Measurements from ENCODE around the gene ARHGEF1. TPM values are rescaled to one million over a fixed set of nuclear protein-coding genes. Genes with fewer than 3 reads are reported as not detected.
A peak's percentile ranks its signal among the peaks of the same experiment; 100 is the strongest.

Gene ARHGEF1
- total and polyA plus RNA-seq, 7 donors: 15.8 to 28.0 (median 20.7) TPM

GRCh38 chr19:41939861-41940730 is 57.1 kb downstream of the ARHGEF1 start:
- H3K9me3 ChIP-seq: no peaks in the 10 kb centered on the region
- H3K4me3 ChIP-seq: peak overlapping the region; percentile 52
- H3K27me3 ChIP-seq (ENCODE audit: insufficient read depth in 3 of 3, low read length in 2 of 3): peaks cover 3 to 57% (median 27%) of the 10 kb centered on the region in 3 donors
- TF ChIP-seq, protein P1, sequence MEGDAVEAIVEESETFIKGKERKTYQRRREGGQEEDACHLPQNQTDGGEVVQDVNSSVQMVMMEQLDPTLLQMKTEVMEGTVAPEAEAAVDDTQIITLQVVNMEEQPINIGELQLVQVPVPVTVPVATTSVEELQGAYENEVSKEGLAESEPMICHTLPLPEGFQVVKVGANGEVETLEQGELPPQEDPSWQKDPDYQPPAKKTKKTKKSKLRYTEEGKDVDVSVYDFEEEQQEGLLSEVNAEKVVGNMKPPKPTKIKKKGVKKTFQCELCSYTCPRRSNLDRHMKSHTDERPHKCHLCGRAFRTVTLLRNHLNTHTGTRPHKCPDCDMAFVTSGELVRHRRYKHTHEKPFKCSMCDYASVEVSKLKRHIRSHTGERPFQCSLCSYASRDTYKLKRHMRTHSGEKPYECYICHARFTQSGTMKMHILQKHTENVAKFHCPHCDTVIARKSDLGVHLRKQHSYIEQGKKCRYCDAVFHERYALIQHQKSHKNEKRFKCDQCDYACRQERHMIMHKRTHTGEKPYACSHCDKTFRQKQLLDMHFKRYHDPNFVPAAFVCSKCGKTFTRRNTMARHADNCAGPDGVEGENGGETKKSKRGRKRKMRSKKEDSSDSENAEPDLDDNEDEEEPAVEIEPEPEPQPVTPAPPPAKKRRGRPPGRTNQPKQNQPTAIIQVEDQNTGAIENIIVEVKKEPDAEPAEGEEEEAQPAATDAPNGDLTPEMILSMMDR (IDR thresholded peaks at IDR 0.05): no peak
- ATAC-seq (peak in 1 of 4 donors; percentile 14), DNase-seq (no peak)
- H3K4me1 ChIP-seq: peaks cover 3% of the 10 kb centered on the region
- WGBS, 3 donors: 2 to 3% (median 3%) methylated on average over 67 to 83 of the region's 83 CpGs
- H3K27ac ChIP-seq: no peak overlapping the region
- H3K36me3 ChIP-seq (ENCODE audit: insufficient read depth in 1 of 2, low read depth in 1 of 2): no peaks in the 10 kb centered on the region
- intact Hi-C loops (cut with DNase I): no loop called here

- ATAC-seq (no peak), DNase-seq (no peak)
- whole genome bisulfite sequencing, 3 donors: 8 to 16% (median 12%) methylated on average over 24 to 53 of the region's 53 CpGs
- no peaks in the 10 kb centered on the region for H3K36me3 ChIP-seq (ENCODE audit: insufficient read depth in 1 of 2, low read depth in 1 of 2)
- intact Hi-C loops (cut with DNase I): no loop called here
- H3K27me3 ChIP-seq (ENCODE audit: insufficient read depth in 3 of 3, low read length in 2 of 3): peaks cover 3 to 50% (median 26%) of the 10 kb centered on the region in 3 donors
- H3K27ac ChIP-seq: no peak overlapping the region
- peak overlapping the region; percentile 52 for H3K4me3 ChIP-seq
- no peaks in the 10 kb centered on the region for H3K9me3 ChIP-seq
- TF ChIP-seq, protein P1 (IDR thresholded peaks at IDR 0.05): no peak
- peaks cover 3% of the 10 kb centered on the region for H3K4me1 ChIP-seq
Measured at GRCh38 chr19:41940731-41941409, 57.9 kb downstream of the ARHGEF1 start.

DNA sequence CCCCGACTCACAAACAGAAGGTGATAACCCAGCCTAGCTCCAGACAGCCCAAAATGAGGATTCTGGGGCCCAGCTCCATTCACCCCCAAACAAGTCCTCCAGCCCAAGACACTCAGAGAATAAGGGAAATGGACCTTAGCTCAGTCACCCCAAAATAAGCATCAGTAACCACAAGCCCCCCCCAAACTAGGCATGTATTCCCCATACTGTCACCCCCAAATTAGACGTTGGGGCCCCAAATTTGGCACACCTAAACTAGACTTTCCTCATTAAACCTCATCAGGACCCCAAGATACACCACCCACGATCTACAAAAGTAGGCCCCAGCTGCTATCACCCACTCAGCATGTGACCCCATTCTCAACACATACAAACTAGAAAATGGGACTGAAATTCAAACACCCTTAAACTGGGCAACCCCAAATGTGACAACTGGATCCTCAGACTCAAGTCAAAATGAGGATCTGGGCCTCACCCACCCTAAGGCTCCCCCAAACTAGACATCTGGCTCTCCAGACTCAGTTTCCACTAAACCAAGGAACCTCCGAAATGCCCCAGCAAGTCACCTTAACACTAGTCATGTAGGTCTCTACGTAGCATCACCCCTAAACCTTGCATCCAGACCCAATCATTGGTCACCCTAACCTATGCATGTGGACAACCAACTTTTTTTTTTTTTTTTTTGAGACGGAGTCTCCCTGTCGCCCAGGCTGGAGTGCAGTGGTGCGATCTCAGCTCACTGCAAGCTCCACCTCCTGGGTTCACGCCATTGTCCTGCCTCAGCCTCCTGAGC is 58.6 kb downstream of the ARHGEF1 start:
- ATAC-seq (no peak), DNase-seq (no peak)
- Histone ChIP-seq H3K4me3 (no peak overlapping the region), H3K27me3 (ENCODE audit: insufficient read depth in 3 of 3, low read length in 2 of 3) (peaks cover 3 to 42% (median 23%) of the 10 kb centered on the region in 3 donors), H3K27ac (no peak overlapping the region), H3K9me3 (no peaks in the 10 kb centered on the region), H3K36me3 (ENCODE audit: insufficient read depth in 1 of 2, low read depth in 1 of 2) (no peaks in the 10 kb centered on the region), H3K4me1 (peaks cover 3% of the 10 kb centered on the region)
- WGBS, 3 donors: 84 to 89% (median 89%) methylated on average over 7 to 9 of the region's 9 CpGs
- TF ChIP-seq, protein P1 (IDR thresholded peaks at IDR 0.05): no peak
- intact Hi-C loops (cut with DNase I): no loop called here

DNA sequence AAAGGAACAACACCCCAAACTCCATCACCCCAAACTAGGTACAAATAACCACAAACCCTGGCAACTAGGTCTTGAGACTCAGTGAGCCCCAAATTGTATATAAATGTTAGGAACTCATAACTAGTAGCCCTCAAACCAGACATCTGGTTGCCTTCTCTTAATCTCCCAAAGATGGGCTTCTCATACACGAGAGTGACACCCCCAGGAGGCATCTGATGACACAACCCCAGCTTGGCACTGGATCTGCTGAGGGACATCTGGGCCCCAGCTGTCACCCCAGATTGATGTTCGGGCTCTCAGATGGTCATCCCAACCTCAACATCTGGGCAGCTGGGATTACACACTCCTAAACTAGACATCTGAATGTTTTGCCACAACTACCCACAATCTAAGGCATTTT is 61.4 kb downstream of the ARHGEF1 start:
- H3K4me3 ChIP-seq: no peak overlapping the region
- H3K9me3 ChIP-seq: no peaks in the 10 kb centered on the region
- no peak overlapping the region for H3K27ac ChIP-seq
- peaks cover 3 to 30% (median 20%) of the 10 kb centered on the region in 3 donors for H3K27me3 ChIP-seq (ENCODE audit: insufficient read depth in 3 of 3, low read length in 2 of 3)
- WGBS, 3 donors: 35 to 63% (median 48%) methylated on average over 2 of the region's 2 CpGs
- H3K36me3 ChIP-seq (ENCODE audit: insufficient read depth in 1 of 2, low read depth in 1 of 2): no peaks in the 10 kb centered on the region
- no peak for ATAC-seq
- TF ChIP-seq, protein P1 (IDR thresholded peaks at IDR 0.05): no peak
- H3K4me1 ChIP-seq: peaks cover 3% of the 10 kb centered on the region
- DNase-seq: no peak
- intact Hi-C loops (cut with DNase I): no loop called here
